Trophoblast cell (in vitro differentiated cells and primary cell): Measurements from ENCODE around the gene COL5A1.

Experiments used
- DNase-seq, 2 donors: peaks; one replicate each; pipeline ENCODE4 v3.0.0-alpha.2; 2016
- H2AFZ ChIP-seq: 2 replicates; pipeline ENCODE4 v1.6.1; 2013; ENCODE audit warnings: low read length, moderate library complexity, mild to moderate bottlenecking; ENCODE audit not compliant: insufficient read depth, poor library complexity
- H2AK5ac ChIP-seq: 2 replicates; pipeline ENCODE4 v1.6.1; 2013; ENCODE audit warnings: mild to moderate bottlenecking, low read length
- H2BK120ac ChIP-seq: 2 replicates; pipeline ENCODE4 v1.6.1; 2013; ENCODE audit warnings: low read length, mild to moderate bottlenecking, moderate library complexity; ENCODE audit not compliant: insufficient read depth, poor library complexity
- H2BK12ac ChIP-seq: 2 replicates; pipeline ENCODE4 v1.6.1; 2013; ENCODE audit warnings: mild to moderate bottlenecking, low read length, moderate library complexity
- H2BK5ac ChIP-seq: 2 replicates; pipeline ENCODE4 v1.6.1; 2013; ENCODE audit warnings: low read length, low read depth, moderate library complexity, mild to moderate bottlenecking; ENCODE audit not compliant: poor library complexity
- H3K14ac ChIP-seq: 2 replicates; pipeline ENCODE4 v1.6.1; 2013; ENCODE audit warnings: mild to moderate bottlenecking, low read length
- H3K18ac ChIP-seq: 2 replicates; pipeline ENCODE4 v1.6.1; 2013; ENCODE audit warnings: mild to moderate bottlenecking, low read length
- H3K23ac ChIP-seq: 2 replicates; pipeline ENCODE4 v1.6.1; 2013; ENCODE audit warnings: low read length
- H3K27ac ChIP-seq: 2 replicates; pipeline ENCODE4 v1.5.1; 2013; ENCODE audit warnings: low read depth, mild to moderate bottlenecking, inconsistent platforms, low read length, moderate library complexity
- H3K27me3 ChIP-seq: 2 replicates; pipeline ENCODE4 v1.6.1; 2013; ENCODE audit warnings: inconsistent platforms, mild to moderate bottlenecking, low read length, moderate library complexity; ENCODE audit not compliant: insufficient read depth
- H3K36me3 ChIP-seq, 2 experiments: 1 replicate in 1 of 2; 2 replicates in 1 of 2; pipeline ENCODE4 v1.6.1; 2013; ENCODE audit warnings: low read length in 2 of 2, mild to moderate bottlenecking in 2 of 2, moderate library complexity in 1 of 2; ENCODE audit not compliant: insufficient read depth in 2 of 2, control insufficient read depth in 1 of 2
- H3K4ac ChIP-seq: 2 replicates; pipeline ENCODE4 v1.6.1; 2013; ENCODE audit warnings: low read depth, mild to moderate bottlenecking, low read length, moderate library complexity
- H3K4me1 ChIP-seq, 2 experiments: 1 replicate in 1 of 2; 2 replicates in 1 of 2; pipeline ENCODE4 v1.6.1; 2013; ENCODE audit warnings: low read length in 2 of 2, mild to moderate bottlenecking in 2 of 2, moderate library complexity in 1 of 2; ENCODE audit not compliant: insufficient read depth in 2 of 2, control insufficient read depth in 1 of 2
- H3K4me2 ChIP-seq: 2 replicates; pipeline ENCODE4 v1.6.1; 2013; ENCODE audit warnings: inconsistent platforms, mild to moderate bottlenecking, low read length, moderate library complexity
- H3K4me3 ChIP-seq: 2 replicates; pipeline ENCODE4 v1.5.1; 2013; ENCODE audit warnings: mild to moderate bottlenecking, low read depth, low read length, inconsistent platforms
- H3K79me1 ChIP-seq: one replicate; pipeline ENCODE4 v1.6.1; 2013; ENCODE audit warnings: low read length
- H3K79me2 ChIP-seq: 2 replicates; pipeline ENCODE4 v1.6.1; 2013; ENCODE audit warnings: low read length, mild to moderate bottlenecking; ENCODE audit not compliant: control insufficient read depth, insufficient read depth, poor library complexity
- H3K9ac ChIP-seq: 2 replicates; pipeline ENCODE4 v1.6.1; 2013; ENCODE audit warnings: mild to moderate bottlenecking, low read length
- H3K9me3 ChIP-seq: 2 replicates; pipeline ENCODE4 v1.6.1; 2013; ENCODE audit warnings: low read depth, mild to moderate bottlenecking, control low read depth, inconsistent platforms, low read length; ENCODE audit not compliant: insufficient read depth
- H4K12ac ChIP-seq: 2 replicates; pipeline ENCODE4 v1.6.1; 2013; ENCODE audit warnings: low read depth, mild to moderate bottlenecking, low read length, moderate library complexity
- H4K8ac ChIP-seq: 2 replicates; pipeline ENCODE4 v1.6.1; 2013; ENCODE audit warnings: low read depth, mild to moderate bottlenecking, low read length, moderate library complexity
- H4K91ac ChIP-seq: one replicate; pipeline ENCODE4 v1.6.1; 2013; ENCODE audit warnings: low read depth, mild to moderate bottlenecking, low read length, moderate library complexity
- WGBS: extraction: QIAGEN DNeasy Blood & Tissue Kit; methylation state at CpG from one replicate; pipeline ENCODE4 v1.1.7; 2013; ENCODE audit warnings: missing lambda C conversion rate; ENCODE audit not compliant: insufficient read length, insufficient coverage; ENCODE audit errors: extremely low coverage; 5-methylcytosine and 5-hydroxymethylcytosine counted together

The COL5A1 gene

DNA sequence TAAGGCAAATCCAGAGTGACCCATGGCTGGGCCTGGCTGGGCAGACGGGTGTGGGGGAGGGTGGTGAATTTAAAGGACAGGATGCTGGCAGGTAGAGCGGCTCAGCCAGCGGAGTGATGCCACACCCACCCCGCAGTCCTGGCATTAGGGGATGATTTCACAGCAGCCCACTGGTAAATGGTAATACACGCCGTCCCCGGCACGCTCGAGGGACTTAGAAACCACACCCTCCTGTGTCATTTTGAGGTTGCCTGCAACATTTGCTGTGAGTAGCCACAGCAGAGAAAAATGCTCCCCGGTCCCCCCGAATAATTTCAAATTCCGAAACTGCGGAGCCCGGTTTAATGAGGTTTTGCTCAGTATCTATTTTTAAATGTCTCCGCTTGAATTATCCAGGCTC, 167.7 kb downstream of the COL5A1 start:
- Histone ChIP-seq H3K9ac (no peak overlapping the region), H2AFZ (no peak overlapping the region), H3K18ac (no peak overlapping the region), H3K79me2 (no peaks in the 10 kb centered on the region), H3K9me3 (no peaks in the 10 kb centered on the region), H2BK120ac (no peak overlapping the region), H3K27me3 (no peaks in the 10 kb centered on the region), H3K4ac (no peak overlapping the region), H2BK5ac (no peak overlapping the region), H3K27ac (no peak overlapping the region), H4K8ac (no peak overlapping the region), H4K12ac (no peak overlapping the region), H3K4me1 (no peaks in the 10 kb centered on the region), H4K91ac (no peak overlapping the region), H2BK12ac (no peak overlapping the region), H3K23ac (no peak overlapping the region), H3K36me3 (peaks cover 80 to 96% of the 10 kb centered on the region in 2 experiments), H3K4me3 (no peak overlapping the region), H2AK5ac (no peak overlapping the region), H3K79me1 (no peaks in the 10 kb centered on the region), H3K4me2 (no peak overlapping the region), H3K14ac (no peak overlapping the region)
- no CpG with 5 or more reads among the region's 15 CpGs for WGBS
- peak in 1 of 2 donors; percentile 18 for DNase-seq

DNA sequence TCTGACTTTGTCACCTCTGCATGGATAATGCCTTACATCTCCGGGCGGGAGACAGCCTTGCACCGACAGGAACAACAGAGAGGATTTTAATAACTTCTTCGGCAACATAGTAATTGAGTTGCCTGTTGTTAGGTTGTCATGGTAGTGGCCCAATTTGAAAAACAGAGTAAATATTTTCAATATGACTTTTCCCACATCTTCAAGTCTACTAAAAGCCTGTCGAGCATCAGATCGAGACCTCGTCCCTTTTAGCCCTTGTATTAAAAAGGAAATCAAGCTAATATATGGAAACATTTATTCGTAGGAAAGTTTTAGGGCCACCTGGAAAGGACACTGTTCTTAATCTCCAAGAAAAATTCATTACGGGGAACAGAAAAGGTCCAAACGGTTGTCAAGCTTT, 168.2 kb downstream of the COL5A1 start:
- H2BK120ac ChIP-seq: no peak overlapping the region
- no peak overlapping the region for H2AFZ ChIP-seq
- H3K4me3 ChIP-seq: no peak overlapping the region
- H3K27me3 ChIP-seq: no peaks in the 10 kb centered on the region
- H3K4me1 ChIP-seq: no peaks in the 10 kb centered on the region
- H2AK5ac ChIP-seq: no peak overlapping the region
- peak; percentile 17 to 36 for DNase-seq
- no peak overlapping the region for H3K14ac ChIP-seq
- H3K4me2 ChIP-seq: no peak overlapping the region
- no peak overlapping the region for H4K91ac ChIP-seq
- H4K12ac ChIP-seq: no peak overlapping the region
- no peak overlapping the region for H3K23ac ChIP-seq
- WGBS: no CpG with 5 or more reads among the region's 10 CpGs
- H4K8ac ChIP-seq: no peak overlapping the region
- H3K4ac ChIP-seq: no peak overlapping the region
- no peak overlapping the region for H3K27ac ChIP-seq
- H3K9ac ChIP-seq: no peak overlapping the region
- no peaks in the 10 kb centered on the region for H3K9me3 ChIP-seq
- H3K36me3 ChIP-seq: peaks cover 80 to 96% of the 10 kb centered on the region in 2 experiments
- H3K79me2 ChIP-seq: no peaks in the 10 kb centered on the region
- H3K79me1 ChIP-seq: no peaks in the 10 kb centered on the region
- no peak overlapping the region for H2BK5ac ChIP-seq
- H2BK12ac ChIP-seq: no peak overlapping the region
- H3K18ac ChIP-seq: no peak overlapping the region

DNA sequence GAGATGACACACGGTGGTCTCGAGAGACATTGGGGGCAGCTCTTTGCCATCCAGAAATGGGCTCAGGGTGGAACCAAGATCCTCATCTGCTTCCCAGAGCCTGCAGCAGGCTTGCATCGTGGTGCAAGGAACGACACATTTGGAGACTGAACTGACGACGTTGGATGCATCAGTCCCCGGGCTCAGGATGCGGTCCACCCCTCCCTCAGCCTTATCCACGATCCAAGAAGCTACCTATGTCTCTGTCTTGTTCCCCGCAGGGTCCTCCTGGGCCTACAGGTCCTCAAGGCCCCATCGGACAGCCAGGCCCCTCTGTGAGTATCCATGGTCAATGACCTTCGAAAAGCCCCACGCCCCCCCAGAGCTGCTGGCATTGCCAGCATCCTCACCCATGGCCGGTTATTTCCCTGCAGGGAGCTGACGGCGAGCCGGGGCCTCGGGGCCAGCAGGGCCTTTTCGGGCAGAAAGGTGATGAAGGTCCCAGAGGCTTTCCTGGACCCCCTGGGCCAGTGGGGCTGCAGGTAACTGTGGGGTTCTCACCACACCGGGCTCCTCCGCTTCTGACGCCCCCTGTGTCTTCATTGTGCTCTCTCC, 169.6 kb downstream of the COL5A1 start:
- DNase-seq: peak; percentile 19 to 30
- Histone ChIP-seq H4K8ac (no peak overlapping the region), H3K4ac (no peak overlapping the region), H3K27ac (no peak overlapping the region), H2BK5ac (no peak overlapping the region), H3K79me2 (no peaks in the 10 kb centered on the region), H2AK5ac (no peak overlapping the region), H3K18ac (no peak overlapping the region), H4K12ac (no peak overlapping the region), H4K91ac (no peak overlapping the region), H3K79me1 (no peaks in the 10 kb centered on the region), H3K4me3 (no peak overlapping the region), H3K27me3 (no peaks in the 10 kb centered on the region), H2AFZ (no peak overlapping the region), H3K9ac (no peak overlapping the region), H3K14ac (no peak overlapping the region), H3K9me3 (peaks cover 2% of the 10 kb centered on the region), H3K23ac (no peak overlapping the region), H3K4me2 (no peak overlapping the region), H3K36me3 (peaks cover 80 to 96% of the 10 kb centered on the region in 2 experiments), H3K4me1 (no peaks in the 10 kb centered on the region), H2BK12ac (no peak overlapping the region), H2BK120ac (no peak overlapping the region)
- no CpG with 5 or more reads among the region's 22 CpGs for WGBS

DNA sequence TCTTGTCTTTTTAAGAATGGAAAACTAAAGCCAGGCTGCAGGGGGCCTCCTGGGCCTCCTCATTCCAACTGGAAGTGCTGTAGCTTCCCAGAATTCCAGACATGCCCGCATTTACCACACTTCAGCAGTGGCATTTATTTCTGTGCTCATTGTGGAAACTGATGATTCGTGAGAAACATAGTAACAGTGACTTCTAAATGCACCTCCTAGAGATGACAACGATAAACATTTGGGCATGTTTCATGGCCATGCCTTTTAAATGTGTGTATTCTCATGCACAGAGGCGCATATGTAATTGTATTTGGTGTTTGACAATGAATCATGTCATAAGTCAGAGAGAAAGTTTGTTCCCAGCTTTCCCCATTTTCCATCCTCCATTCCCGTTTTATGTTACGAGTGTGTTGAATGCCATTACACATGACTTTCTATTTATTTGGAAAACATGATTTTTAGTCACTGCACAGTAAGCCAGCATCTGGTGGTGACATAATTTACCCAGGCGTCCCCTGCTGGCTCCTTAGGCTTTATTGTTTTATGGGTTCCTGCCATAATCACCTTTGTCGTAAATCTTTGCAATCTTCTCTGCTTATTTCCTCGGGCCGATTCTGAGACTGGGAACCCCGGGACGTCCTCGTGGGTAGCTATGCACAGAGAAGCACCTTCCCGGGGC, 170.2 kb downstream of the COL5A1 start:
- Histone ChIP-seq H3K18ac (no peak overlapping the region), H4K12ac (no peak overlapping the region), H3K4me3 (no peak overlapping the region), H3K27ac (no peak overlapping the region), H3K9ac (no peak overlapping the region), H2BK5ac (no peak overlapping the region), H3K79me2 (no peaks in the 10 kb centered on the region), H3K36me3 (peaks cover 80 to 96% of the 10 kb centered on the region in 2 experiments), H3K4me2 (no peak overlapping the region), H2AFZ (no peak overlapping the region), H3K23ac (no peak overlapping the region), H3K27me3 (no peaks in the 10 kb centered on the region), H4K8ac (no peak overlapping the region), H2BK12ac (no peak overlapping the region), H3K79me1 (no peaks in the 10 kb centered on the region), H4K91ac (no peak overlapping the region), H3K4ac (no peak overlapping the region), H3K14ac (no peak overlapping the region), H2BK120ac (no peak overlapping the region), H3K9me3 (peaks cover 2% of the 10 kb centered on the region), H3K4me1 (no peaks in the 10 kb centered on the region), H2AK5ac (no peak overlapping the region)
- no CpG with 5 or more reads among the region's 14 CpGs for WGBS
- peak; percentile 68 to 73 for DNase-seq
